Endothelial cell (in vitro differentiated cells): ENCODE measurements around the gene FAM83B. TPM values are rescaled to one million over a fixed set of nuclear protein-coding genes. Genes with fewer than 3 reads are reported as not detected.

ENCODE experiments used
- DNase-seq: peaks from one replicate; pipeline ENCODE4 v3.0.0; 2021; ENCODE audit warnings: low spot score
- H3K27ac Mint-ChIP-seq: one replicate; pipeline ENCODE4 v1.8.0; 2021; ENCODE audit warnings: mixed read lengths, inconsistent platforms; ENCODE audit not compliant: unreplicated experiment
- H3K27me3 Mint-ChIP-seq: one replicate; pipeline ENCODE4 v1.8.0; 2021; ENCODE audit warnings: mild to moderate bottlenecking, moderate library complexity, mixed read lengths, inconsistent platforms; ENCODE audit not compliant: unreplicated experiment
- H3K36me3 Mint-ChIP-seq: one replicate; pipeline ENCODE4 v1.8.0; 2021; ENCODE audit warnings: mild to moderate bottlenecking, low read depth, mixed read lengths, inconsistent platforms; ENCODE audit not compliant: unreplicated experiment
- H3K4me1 Mint-ChIP-seq: one replicate; pipeline ENCODE4 v1.8.0; 2021; ENCODE audit warnings: mild to moderate bottlenecking, mixed read lengths, inconsistent platforms; ENCODE audit not compliant: unreplicated experiment
- H3K4me3 Mint-ChIP-seq: one replicate; pipeline ENCODE4 v1.8.0; 2021; ENCODE audit warnings: mild to moderate bottlenecking, mixed read lengths, inconsistent platforms; ENCODE audit not compliant: unreplicated experiment
- H3K9me3 Mint-ChIP-seq: one replicate; pipeline ENCODE4 v1.8.0; 2021; ENCODE audit warnings: mixed read lengths, inconsistent platforms; ENCODE audit not compliant: unreplicated experiment
- total RNA-seq: library from RNA; stranded (reverse); fragmentation: NEBNext Ultra II Directional; extraction: Animal tissue kit (Norgen Biotek cat#: 25700); gene quantifications from one replicate; pipeline ENCODE4 v1.2.1, GENCODE V29; 2021; ENCODE audit not compliant: unreplicated experiment
- TF ChIP-seq, protein P1 (sequence below): fragments of 200-600 bp; sonication (generic); IDR thresholded peaks from one replicate; pipeline ENCODE4 v1.5.0; 2021; ENCODE audit warnings: antibody characterized with exemption; ENCODE audit not compliant: unreplicated experiment

Gene FAM83B
- total RNA-seq, 1 donor from 2014 or later, result 1.1 TPM

DNA sequence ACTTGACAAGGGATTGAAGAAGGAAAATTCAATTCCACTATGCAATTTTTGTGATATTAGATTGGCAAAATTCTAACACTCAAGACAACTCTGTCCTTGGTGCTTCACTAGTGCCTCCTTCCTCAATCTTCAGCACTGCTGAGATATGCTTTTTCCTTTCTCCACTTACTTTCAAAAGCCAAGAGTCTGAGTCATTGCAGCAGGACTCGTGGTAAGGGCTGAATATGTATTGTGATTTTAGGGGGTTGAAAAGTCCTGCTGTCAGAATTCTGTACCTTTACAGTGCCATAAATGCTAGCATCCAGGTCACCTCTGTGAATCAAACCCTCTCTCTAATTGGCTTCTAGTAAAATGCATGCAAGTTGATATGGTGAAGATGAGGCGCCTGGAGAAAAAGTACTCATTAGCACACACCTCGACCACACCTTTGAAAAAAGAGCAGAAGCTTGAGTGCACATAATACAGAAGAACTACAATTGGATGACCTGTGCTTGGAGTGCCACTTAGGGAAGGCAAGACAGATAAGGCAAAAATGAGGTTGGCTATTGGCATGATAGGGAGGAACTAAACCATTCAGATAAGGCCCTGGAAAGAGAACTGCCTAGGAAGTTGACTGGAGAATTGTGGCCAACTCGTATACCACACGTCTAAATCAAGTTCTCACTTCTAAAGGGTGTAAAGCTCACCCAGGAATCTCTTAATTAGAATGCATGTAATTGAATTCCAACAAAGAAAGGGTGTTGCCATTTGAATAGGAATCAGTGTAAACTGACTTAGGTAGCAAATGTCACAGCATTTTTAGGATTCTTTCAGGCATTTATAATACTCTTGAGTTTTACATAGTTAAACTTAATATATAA, 43.6 kb upstream of the FAM83B start:
- Mint-ChIP-seq H3K36me3 (no peaks in the 10 kb centered on the region), H3K27me3 (no peaks in the 10 kb centered on the region), H3K9me3 (no peaks in the 10 kb centered on the region), H3K4me1 (no peaks in the 10 kb centered on the region), H3K27ac (no peak overlapping the region), H3K4me3 (no peak overlapping the region)
- TF ChIP-seq, protein P1, sequence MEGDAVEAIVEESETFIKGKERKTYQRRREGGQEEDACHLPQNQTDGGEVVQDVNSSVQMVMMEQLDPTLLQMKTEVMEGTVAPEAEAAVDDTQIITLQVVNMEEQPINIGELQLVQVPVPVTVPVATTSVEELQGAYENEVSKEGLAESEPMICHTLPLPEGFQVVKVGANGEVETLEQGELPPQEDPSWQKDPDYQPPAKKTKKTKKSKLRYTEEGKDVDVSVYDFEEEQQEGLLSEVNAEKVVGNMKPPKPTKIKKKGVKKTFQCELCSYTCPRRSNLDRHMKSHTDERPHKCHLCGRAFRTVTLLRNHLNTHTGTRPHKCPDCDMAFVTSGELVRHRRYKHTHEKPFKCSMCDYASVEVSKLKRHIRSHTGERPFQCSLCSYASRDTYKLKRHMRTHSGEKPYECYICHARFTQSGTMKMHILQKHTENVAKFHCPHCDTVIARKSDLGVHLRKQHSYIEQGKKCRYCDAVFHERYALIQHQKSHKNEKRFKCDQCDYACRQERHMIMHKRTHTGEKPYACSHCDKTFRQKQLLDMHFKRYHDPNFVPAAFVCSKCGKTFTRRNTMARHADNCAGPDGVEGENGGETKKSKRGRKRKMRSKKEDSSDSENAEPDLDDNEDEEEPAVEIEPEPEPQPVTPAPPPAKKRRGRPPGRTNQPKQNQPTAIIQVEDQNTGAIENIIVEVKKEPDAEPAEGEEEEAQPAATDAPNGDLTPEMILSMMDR, result no peak
- no peak for DNase-seq

DNA sequence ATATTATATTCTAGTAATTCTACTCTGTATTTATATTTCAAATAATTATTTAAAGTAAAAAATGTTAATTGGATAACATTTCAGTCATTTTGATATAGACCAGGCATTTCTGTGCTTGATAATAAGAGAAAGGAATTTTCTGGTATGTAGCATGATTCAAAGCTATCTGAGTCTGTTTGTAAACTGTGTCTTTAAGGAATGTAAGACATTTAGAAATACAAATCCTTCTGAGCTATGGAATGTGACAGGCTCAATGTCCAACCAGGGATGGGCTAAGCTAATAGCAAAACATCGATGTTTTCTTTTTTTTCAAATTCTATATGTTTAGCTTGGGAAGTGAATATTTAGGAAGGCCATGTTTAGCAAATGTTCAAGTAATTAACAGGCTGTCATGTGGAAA, 41.5 kb upstream of the FAM83B start:
- DNase-seq, result no peak
- Mint-ChIP-seq H3K27ac (no peak overlapping the region), H3K36me3 (no peaks in the 10 kb centered on the region), H3K27me3 (no peaks in the 10 kb centered on the region), H3K4me1 (no peaks in the 10 kb centered on the region), H3K4me3 (no peak overlapping the region), H3K9me3 (no peaks in the 10 kb centered on the region)
- TF ChIP-seq, protein P1, result no peak

DNA sequence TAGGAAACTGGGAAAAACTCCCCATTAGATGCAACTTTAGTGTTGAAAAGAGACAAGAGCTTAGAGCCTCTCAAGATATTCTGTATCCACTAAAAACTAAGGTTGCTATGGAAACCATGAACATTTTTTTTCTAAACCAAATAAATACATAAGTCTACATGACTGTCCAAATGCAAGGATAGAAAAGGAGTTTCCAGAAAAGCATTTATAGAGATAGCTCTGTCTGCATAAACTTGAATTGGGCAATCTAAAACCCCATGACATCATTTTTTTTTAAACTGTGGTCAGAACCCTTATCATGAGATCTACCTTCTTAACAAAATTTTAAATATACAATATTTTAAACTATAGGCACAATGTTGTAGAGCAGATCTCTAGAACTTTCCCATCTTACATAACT, 36.4 kb upstream of the FAM83B start:
- TF ChIP-seq, protein P1, result no peak
- Mint-ChIP-seq H3K27me3 (no peaks in the 10 kb centered on the region), H3K4me1 (no peaks in the 10 kb centered on the region), H3K27ac (no peak overlapping the region), H3K9me3 (no peaks in the 10 kb centered on the region), H3K36me3 (no peaks in the 10 kb centered on the region), H3K4me3 (no peak overlapping the region)
- no peak for DNase-seq

DNA sequence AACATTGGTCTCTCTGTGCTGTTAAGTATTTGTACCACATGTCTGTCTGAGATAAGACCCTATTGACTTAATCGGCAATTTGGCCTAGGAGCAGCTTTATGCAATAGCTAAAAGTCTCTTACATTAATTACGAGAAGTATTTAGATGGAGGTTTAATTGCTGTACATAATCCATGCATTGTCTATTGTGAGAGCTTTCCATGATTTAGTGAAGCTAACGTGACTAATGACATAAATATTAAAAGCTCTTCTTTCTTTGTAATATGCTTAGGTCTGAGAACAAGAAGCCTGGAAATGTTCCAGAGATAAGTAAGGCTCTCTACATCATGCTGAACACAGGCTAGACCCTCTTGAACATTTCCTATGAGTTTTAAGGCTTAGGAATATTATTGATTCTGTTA, 32.7 kb upstream of the FAM83B start:
- Mint-ChIP-seq H3K27me3 (no peaks in the 10 kb centered on the region), H3K36me3 (no peaks in the 10 kb centered on the region), H3K4me3 (no peak overlapping the region), H3K9me3 (no peaks in the 10 kb centered on the region), H3K4me1 (no peaks in the 10 kb centered on the region), H3K27ac (no peak overlapping the region)
- TF ChIP-seq, protein P1, result no peak
- DNase-seq, result no peak

DNA sequence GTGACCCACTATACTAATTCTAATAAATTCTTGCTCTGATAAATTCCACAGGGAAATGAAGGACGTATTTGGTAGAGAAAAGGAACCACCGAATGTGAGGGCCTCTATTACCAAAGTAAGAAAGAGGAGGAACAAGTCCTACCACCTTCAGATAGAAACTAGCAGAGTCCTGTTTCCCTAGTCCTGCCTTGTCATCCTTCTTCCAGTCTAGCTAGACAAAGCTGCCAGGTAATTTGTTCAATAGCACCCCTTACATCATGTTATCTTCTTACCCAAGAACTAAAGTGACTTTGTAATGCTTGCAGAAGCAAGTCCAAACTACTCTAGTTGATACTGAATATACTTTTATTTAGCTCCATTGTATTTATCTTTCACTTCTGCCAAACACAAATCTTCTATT, 29.3 kb upstream of the FAM83B start:
- TF ChIP-seq, protein P1, result no peak
- H3K9me3 Mint-ChIP-seq, result no peaks in the 10 kb centered on the region
- H3K27me3 Mint-ChIP-seq, result no peaks in the 10 kb centered on the region
- DNase-seq, result no peak
- no peak overlapping the region for H3K4me3 Mint-ChIP-seq
- H3K4me1 Mint-ChIP-seq, result no peaks in the 10 kb centered on the region
- H3K36me3 Mint-ChIP-seq, result no peaks in the 10 kb centered on the region
- H3K27ac Mint-ChIP-seq, result no peak overlapping the region
